NT2/D1 (cell line): ENCODE measurements around the gene HCFC1R1.

Experiments
- SUZ12 ChIP-seq: IDR thresholded peaks from 2 replicates; pipeline ENCODE4 v1.6.1; 2011; ENCODE audit not compliant: insufficient read length, insufficient read depth; ENCODE audit errors: extremely low read depth
- YY1 ChIP-seq: IDR thresholded peaks from 2 replicates; pipeline ENCODE4 v1.6.1; 2011; ENCODE audit not compliant: insufficient read length, insufficient read depth
- ZNF274 ChIP-seq: IDR thresholded peaks from 2 replicates; pipeline ENCODE4 v1.6.1; 2011; ENCODE audit warnings: mild to moderate bottlenecking, low read depth, low read length

DNA sequence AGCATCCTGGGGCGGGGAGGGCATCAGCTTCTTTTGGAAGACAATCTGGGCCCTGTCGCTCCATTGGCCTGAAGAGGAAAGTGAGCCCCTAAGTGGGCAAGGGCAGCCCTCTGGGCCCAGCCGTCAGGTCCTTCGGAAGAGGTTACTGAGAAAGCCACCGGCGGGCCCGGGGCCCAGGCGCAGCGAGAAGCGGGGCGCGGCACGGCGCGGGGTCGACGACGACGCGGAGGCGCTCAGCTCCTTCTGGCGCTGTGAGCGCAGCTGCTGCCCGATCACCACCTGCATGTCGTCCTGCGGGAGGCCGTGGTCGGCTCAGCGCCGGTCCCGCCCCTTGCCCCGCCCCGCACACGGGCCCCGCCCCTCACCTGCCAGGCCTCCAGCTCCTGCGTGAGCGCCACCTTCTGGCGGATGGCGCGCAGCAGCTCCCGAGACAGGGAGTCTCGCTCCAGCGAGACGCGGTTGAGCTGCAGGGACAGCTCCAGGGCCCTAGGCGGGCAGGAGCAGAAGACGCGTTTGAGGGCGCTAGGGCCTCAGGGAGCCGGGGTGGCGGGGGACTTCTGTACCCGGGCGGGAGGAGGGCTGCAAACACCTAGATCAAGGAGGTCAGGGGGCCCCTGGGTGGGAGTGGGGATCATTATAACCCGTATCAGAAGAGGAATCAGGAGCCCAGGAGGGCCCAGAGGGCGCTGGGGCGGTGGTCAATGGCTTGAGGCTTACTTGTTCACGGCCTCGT, 4.4 kb upstream of the HCFC1R1 start:
- TF ChIP-seq ZNF274 (no peak), SUZ12 (no peak), YY1 (no peak)
